Sigmoid colon (tissue), 7 donors: ENCODE data around the gene NKX6-2. TPM values are rescaled to one million over a fixed set of nuclear protein-coding genes. Genes with fewer than 3 reads are reported as not detected.
"Not testable (repeated sequence)": the region's sequence is repeated elsewhere in the genome, so short reads cannot be mapped to it uniquely, and the experiment has no call there.

Source experiments
- DNase-seq: peaks from one replicate; pipeline ENCODE4 v3.0.0-alpha.2; 2019
- H3K27ac ChIP-seq, 4 donors: fragments of 200-600 bp; sonication (generic); one replicate each; pipeline ENCODE4 v1.5.1; 2016 to 2019; ENCODE audit warnings: mild to moderate bottlenecking in 1 of 4
- H3K27me3 ChIP-seq, 3 donors: fragments of 200-600 bp; sonication (generic); one replicate each; pipeline ENCODE4 v1.5.1; 2019; ENCODE audit warnings: mild to moderate bottlenecking in 1 of 3
- H3K36me3 ChIP-seq, 4 donors: fragments of 200-600 bp; sonication (generic); one replicate each; pipeline ENCODE4 v1.5.1; 2016 to 2019
- H3K4me1 ChIP-seq, 4 donors: fragments of 200-600 bp; sonication (generic); one replicate each; pipeline ENCODE4 v1.5.1; 2017 to 2019
- H3K4me3 ChIP-seq, 4 donors: fragments of 200-600 bp; sonication (generic); one replicate each; pipeline ENCODE4 v1.5.1; 2017 to 2019; ENCODE audit warnings: mild to moderate bottlenecking in 2 of 4, moderate library complexity in 1 of 4
- H3K9me3 ChIP-seq, 4 donors: fragments of 200-600 bp in 3 of 4; sonication (generic) in 3 of 4; one replicate each; pipeline versions ENCODE4 v1.5.1 to v1.6.1; 2013 to 2019
- CTCF ChIP-seq, 4 experiments: fragments of 450-650 bp in 3 of 4; fragments of 200-600 bp in 1 of 4; IDR thresholded peaks; one replicate each; pipeline ENCODE4 v1.5.1; 2016 to 2019; ENCODE audit warnings: antibody characterized with exemption in 4 of 4, mild to moderate bottlenecking in 3 of 4, moderate library complexity in 2 of 4
- EP300 ChIP-seq, 4 donors: sonication (generic); formaldehyde crosslinking; IDR thresholded peaks; one replicate each; pipeline ENCODE4 v1.6.1; 2017; ENCODE audit warnings: antibody characterized with exemption in 4 of 4
- POLR2A ChIP-seq, 2 donors: fragments of 450-650 bp; IDR thresholded peaks; one replicate each; pipeline ENCODE4 v1.6.1; 2016; ENCODE audit warnings: antibody characterized with exemption in 2 of 2, mild to moderate bottlenecking in 2 of 2, moderate library complexity in 2 of 2
- POLR2AphosphoS5 ChIP-seq, 4 donors: sonication (generic); formaldehyde crosslinking; IDR thresholded peaks; one replicate each; pipeline ENCODE4 v1.6.1; 2017; ENCODE audit warnings: antibody characterized with exemption in 4 of 4
- whole genome bisulfite sequencing, 2 donors: extraction: QIAGEN DNeasy Blood & Tissue Kit; methylation state at CpG; one replicate each; pipeline ENCODE4 v1.1.7; 2013; 5-methylcytosine and 5-hydroxymethylcytosine counted together
- intact Hi-C: fragments of 100-400 bp; cut with DNase I; formaldehyde crosslinking; loops from one replicate; pipeline ENCODE4 v1.15.1; 2023
- polyA plus RNA-seq, 3 donors: library from polyadenylated mRNA; stranded (reverse); fragments of 200-250 nt; gene quantifications; one replicate each; pipeline ENCODE4 v1.2.3, GENCODE V29; 2013
- total RNA-seq, 4 donors: library from RNA; depleted of rRNA; stranded (reverse); fragments of >200 nt; gene quantifications; one replicate each; pipeline ENCODE4 v1.1.0, GENCODE V29; 2016
- donor health status: healthy with polysubstance abuse.
- donor health status: Bipolar disorder and iron deficiency.
- donor health status: healthy.

NKX6-2 gene
- total and polyA plus RNA-seq, 7 donors = 0.01 to 0.60 TPM; not detected in 5

GRCh38 chr10:132774181-132774901 lies 11.6 kb downstream of the NKX6-2 start:
- H3K27me3 ChIP-seq = peaks cover 0 to 3% (median 0%) of the 10 kb centered on the region in 3 donors
- DNase-seq = no peak
- H3K27ac ChIP-seq = no peak overlapping the region
- peaks cover 0 to 7% (median 0%) of the 10 kb centered on the region in 4 donors for H3K4me1 ChIP-seq
- no peak for TF ChIP-seq CTCF (IDR thresholded peaks at IDR 0.05)
- TF ChIP-seq EP300 (IDR thresholded peaks at IDR 0.05) = no peak
- TF ChIP-seq POLR2AphosphoS5 (IDR thresholded peaks at IDR 0.05) = no peak
- TF ChIP-seq POLR2A (IDR thresholded peaks at IDR 0.05) = no peak
- H3K4me3 ChIP-seq = no peak overlapping the region
- 18 to 69% methylated on average over 29 of the region's 29 CpGs for WGBS, 2 donors
- H3K36me3 ChIP-seq = peaks cover 0 to 65% (median 27%) of the 10 kb centered on the region in 4 donors
- no peaks in the 10 kb centered on the region for H3K9me3 ChIP-seq
- intact Hi-C loops = no loop called here

- H3K27ac ChIP-seq, H3K4me1 ChIP-seq, H3K9me3 ChIP-seq, H3K4me3 ChIP-seq, H3K27me3 ChIP-seq, DNase-seq, intact Hi-C loops: not testable (repeated sequence)
- peaks cover 0 to 64% (median 27%) of the 10 kb centered on the region in 4 donors for H3K36me3 ChIP-seq
- 92 to 98% methylated on average over 20 to 21 of the region's 25 CpGs for WGBS, 2 donors
Observed at GRCh38 chr10:132772816-132773215, 13.1 kb downstream of the NKX6-2 start.

- TF ChIP-seq CTCF (IDR thresholded peaks at IDR 0.05) = no peak
- no peak for TF ChIP-seq POLR2AphosphoS5 (IDR thresholded peaks at IDR 0.05)
- TF ChIP-seq POLR2A (IDR thresholded peaks at IDR 0.05) = no peak
- TF ChIP-seq EP300 (IDR thresholded peaks at IDR 0.05) = no peak
- Histone ChIP-seq H3K4me3 (no peak overlapping the region), H3K4me1 (peaks cover 0 to 7% (median 0%) of the 10 kb centered on the region in 4 donors), H3K27me3 (no peaks in the 10 kb centered on the region), H3K36me3 (peaks cover 0 to 59% (median 22%) of the 10 kb centered on the region in 4 donors), H3K9me3 (no peaks in the 10 kb centered on the region), H3K27ac (no peak overlapping the region)
- no peak for DNase-seq
- WGBS, 2 donors = 96 to 97% methylated on average over 45 of the region's 45 CpGs
- intact Hi-C loops = no loop called here
Observed at GRCh38 chr10:132770061-132771021, 15.6 kb downstream of the NKX6-2 start.

GRCh38 chr10:132768346-132769248 lies 17.4 kb downstream of the NKX6-2 start:
- H3K36me3 ChIP-seq = peaks cover 0 to 57% (median 18%) of the 10 kb centered on the region in 4 donors
- no peaks in the 10 kb centered on the region for H3K27me3 ChIP-seq
- no peaks in the 10 kb centered on the region for H3K4me1 ChIP-seq
- no peak overlapping the region for H3K4me3 ChIP-seq
- TF ChIP-seq CTCF (IDR thresholded peaks at IDR 0.05) = no peak
- intact Hi-C loops = no loop called here
- 96 to 97% methylated on average over 41 of the region's 41 CpGs for WGBS, 2 donors
- no peaks in the 10 kb centered on the region for H3K9me3 ChIP-seq
- H3K27ac ChIP-seq = no peak overlapping the region
- DNase-seq = no peak
